Activated T-cell treated with anti-CD3 and anti-CD28 coated beads for 4 hours (primary cell): ENCODE data around the gene GFRA4.

Source experiments
- DNase-seq: peaks from one replicate; pipeline ENCODE4 v3.0.0-alpha.2; 2020

The GFRA4 gene, protein sequence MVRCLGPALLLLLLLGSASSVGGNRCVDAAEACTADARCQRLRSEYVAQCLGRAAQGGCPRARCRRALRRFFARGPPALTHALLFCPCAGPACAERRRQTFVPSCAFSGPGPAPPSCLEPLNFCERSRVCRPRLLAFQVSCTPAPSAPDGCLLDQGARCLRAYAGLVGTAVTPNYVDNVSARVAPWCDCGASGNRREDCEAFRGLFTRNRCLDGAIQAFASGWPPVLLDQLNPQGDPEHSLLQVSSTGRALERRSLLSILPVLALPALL

DNA sequence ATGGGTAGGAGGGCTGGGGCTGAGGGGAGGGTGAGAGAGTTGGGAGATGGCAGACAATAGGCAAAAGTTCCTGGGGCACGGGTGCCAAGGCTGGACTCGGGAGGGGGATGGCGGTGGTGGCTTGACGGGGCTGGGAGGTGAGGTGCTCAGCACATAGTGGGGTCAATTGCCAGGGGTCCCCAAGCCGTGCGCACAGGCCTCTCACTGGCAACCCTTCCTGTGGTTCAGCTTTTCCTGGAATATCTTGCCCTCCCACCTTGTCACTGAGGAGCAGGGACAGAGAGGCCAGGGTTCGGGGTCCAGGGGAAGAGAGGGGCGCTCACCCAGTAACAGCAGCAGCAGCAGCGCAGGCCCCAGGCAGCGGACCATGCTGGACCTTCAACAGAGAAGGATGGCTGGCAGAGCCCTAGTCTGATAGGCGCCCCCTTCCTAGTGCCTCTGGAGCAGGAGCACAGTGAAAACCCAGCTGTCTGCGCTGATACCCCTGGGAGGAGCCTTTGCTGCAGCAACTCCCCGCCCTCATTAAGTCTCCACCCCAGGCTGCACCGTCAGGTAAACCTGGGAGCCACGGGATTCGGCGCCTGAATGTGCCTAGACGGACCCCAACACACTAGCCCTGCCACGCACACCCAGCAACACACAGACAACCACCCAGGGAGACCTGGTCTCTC is at the start of gene GFRA4:
GFRA4 (minus strand) TSS at position 369 of the 671 bp plus-strand sequence; CDS start at position 369, 0 bp downstream.
- no peak for DNase-seq

DNA sequence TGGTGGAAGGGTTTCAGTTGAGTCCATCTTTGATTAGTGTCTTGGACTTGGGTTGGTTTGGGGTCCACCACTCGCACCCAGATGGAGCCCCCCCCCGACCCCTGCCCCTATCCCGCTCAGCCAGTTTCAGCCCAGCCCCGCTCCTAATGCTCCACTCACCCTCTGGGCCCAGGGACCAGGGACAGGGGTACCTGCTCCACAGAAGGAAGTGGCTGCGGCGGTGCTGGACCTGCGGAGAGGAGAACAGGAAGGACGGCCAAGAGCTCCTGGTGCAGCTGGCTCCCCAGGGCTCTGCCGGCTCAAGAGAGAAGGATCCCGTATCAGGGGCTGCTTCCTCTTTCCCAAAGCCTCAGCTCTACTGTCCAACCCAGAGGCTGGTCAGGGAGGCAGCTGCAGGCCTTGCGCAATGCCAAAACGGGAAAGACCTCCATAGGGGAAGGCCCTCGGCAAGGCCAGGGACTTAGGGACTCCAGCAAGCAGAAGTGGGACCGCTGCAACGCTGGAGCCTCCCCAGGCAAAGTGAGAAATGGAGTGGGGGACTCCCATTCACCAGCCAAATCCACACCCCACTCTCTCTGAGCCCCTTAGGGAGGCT is 49.2 kb upstream of the GFRA4 start, which contains the start of gene SIGLEC1:
SIGLEC1 (minus strand) TSS at position 322 of the 595 bp plus-strand sequence. CDS start 5,472 bp downstream, outside the sequence.
- no peak for DNase-seq

DNA sequence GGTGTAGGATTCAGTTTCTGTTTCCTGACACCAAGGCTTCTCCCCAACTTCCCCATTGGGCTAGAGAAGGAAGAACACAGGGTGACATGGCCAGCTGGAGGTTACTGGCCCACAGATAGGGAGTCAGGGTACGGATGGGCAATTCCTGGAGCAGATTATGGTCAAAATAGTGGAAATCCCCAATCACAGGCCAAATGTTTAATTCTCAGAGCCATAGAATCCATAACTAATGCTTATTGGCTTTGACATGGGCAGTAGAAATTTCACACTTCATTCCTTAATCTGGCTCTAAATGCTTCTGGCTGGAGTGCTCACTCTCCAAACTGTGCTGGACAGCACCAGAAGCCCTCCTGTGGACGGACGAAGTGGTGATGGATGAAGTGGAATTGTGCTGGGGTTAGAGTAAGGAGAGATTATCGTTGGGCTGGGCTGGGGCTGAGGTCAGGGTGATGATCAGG is 48.3 kb upstream of the GFRA4 start:
- DNase-seq, result no peak

DNA sequence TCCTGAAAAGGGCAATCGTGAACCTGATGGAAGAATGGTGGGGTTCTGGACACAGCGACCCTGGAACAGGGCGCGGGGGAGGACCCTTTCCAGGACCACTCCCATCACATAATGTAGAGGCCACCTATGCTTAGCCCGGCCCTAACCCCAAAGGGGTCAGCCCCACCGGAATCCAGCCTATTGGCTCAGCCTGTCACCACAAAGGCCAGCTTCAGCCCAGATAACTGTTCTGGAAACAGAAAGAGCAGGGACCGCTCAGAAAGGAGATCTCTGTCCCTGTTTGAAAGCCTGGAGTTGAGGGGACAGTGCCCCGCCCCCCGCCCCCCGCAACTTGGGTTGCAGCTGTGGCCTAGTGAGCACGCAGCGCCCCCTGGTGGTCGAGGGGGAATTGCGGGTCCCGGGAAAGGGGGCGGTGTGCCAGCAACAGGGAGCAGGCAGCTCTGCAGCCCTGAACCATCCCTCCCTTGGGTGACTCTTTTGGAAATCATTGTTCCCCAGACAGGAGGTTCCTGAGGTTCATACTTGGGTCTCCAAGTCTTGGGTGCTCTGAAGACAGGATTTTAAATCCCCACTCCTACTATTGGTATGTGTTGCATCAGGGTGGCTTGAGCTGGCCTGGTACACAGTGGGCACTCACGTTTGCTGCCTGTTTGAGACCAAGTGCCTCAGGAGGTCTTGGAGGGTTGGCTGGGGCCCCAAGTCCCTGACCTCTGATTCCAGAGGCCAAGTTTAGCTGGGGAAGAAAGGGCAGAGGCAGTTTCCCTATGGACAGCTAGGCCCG is 47.7 kb upstream of the GFRA4 start:
- DNase-seq, result peak; percentile 66

DNA sequence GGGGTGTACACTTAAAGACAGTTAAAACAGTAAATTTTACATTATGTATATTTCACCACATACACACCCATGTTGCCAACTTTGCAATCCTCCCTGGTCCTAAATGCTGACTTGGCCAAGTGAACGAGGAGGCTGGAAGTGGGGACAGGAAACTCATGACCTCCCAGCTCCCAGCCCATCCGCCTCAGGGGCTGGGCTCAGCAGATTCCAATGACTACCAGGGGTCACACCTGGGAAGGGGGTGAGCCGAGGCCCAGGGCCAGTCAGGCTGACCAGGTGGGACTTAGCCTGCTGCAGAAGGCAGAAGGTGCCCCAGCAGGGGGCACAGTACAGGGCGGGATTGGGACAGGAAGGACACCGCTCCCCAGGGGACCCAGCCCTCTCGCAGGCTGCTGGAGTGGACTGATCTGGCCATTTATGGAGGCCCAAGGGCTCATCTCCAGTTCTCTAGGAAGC is 46.8 kb upstream of the GFRA4 start:
- DNase-seq, result no peak

DNA sequence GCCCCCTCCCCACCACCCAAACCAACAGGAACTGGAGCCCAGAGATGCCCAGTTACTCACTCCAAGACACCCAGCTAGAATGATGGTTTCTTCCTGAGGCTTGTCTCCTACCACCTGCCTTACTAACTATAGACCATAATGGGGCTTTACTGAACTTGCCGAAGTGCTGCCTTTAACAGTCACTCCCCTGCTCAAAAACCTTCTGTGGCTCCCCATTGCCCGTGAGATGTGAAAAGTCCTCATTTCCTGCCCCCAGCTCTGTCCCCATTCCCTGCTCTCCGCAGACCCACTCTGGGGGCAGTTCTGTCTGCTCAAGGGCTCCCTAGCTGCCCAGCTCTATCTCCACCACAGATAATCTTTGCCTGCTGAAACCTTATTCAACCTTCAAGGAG is 44.3 kb upstream of the GFRA4 start:
- no peak for DNase-seq

DNA sequence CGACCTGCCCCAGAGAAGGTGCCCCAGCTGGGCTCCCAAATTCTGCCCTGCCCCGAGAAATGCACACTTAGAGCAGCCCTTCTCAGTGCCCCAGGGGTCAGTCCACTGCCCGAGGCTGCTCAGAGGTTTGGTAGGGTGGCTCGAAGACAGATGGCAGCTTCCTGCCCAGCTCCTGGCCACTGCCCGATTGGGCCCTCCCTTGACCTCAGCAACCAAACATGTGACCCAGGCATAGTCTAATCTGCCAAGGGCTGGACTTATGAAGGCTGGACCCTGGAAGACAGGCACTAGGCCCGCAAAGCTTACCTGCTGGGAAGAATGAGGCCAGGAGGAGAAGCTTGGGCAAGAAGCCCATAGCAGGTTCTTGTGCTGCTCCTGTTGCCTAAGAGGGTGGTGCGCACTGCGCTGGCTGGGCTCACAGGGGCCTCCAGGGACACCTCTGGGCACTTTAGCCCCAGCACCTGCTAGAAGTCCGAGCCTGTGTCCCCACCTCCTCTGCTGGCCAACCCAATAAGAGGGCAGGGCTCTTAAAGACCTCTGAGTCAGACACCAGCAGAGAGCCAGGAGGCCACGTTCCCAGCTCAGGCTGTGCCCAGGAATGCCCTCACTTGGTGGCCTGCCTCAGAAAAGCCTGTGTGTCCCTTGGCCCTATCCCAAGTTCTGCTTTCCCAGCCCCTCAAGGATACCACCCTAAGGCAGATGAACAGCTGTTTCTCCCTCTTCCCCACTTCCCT is 43.7 kb upstream of the GFRA4 start:
- no peak for DNase-seq

DNA sequence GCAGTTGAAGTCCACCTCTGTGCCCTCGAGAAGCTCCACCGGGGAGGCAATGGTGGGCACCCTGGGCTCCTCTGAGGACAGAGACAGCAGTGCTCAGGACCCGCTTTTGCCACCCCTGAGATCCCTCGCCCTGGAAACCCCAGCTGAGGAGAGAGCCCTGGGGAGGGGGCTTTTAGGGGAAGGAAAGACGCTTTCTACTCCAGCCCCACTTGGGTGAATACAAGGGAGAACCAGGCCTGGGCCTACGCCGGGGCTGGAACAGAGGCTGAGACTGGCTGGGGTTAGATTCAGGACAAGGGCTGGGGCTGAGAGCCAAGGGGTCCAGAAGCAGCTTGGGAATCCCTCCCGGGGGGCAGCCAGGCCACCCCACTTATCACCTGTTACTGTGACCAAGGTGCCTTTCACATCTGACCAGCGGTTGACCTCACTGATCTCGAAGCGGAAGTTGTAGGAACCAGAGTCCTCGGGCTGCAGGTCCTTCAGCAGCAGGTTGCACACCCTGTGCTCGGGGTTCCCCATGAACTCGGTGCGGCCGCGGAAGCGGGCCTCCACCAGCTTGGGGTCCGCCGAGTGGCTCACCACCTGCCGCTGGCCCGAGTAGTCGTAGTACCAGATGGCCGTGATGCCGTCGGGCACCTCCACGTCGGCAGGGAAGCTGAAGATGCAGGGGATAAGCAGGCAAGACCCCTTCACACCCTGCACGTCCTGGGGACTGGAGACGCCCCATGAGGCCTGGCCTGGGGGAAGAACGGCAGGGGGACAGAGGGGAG is 43.0 kb upstream of the GFRA4 start:
- no peak for DNase-seq

DNA sequence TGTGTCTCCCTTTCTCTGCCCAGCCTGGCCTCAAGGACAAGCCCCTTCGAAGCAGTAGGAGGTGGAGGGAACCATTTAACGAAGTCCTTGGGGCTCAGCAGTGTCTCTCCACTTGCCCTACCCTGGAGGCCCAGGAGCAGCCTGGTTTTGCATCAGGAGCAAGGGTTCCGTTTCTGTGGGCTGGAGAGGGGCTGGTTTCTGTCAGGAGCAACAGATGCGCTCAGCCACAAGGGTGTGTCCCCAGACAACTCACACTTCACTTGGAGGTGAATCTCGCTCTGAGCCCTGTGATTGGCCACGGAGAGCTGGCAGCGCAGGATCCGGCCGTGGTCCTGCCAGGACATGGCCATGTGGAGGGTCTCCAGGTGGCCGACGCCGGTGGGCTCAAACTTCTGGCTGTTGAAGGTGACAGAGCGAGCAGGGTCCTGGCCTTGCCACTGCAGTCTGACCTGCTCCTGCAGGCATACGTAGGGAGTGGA is 42.3 kb upstream of the GFRA4 start:
- no peak for DNase-seq

DNA sequence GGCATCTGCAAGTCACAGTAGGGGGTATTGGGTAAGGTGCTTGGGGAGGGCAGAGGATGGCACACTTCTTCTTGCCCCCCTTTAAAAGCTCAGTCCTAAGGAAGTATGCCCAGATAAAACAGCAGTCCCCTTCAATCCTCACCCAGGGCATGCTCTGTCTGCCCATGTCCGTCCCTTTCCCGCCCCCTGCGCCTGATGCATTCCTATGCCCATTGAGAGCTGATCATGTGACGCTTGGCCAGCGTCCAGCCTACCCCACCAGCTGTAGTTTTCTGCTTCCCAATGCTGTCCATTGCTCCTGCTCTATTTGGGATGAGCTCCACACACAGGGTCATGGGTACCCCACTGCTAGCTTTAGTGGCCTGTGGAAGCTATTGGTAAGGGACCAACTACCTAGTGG is 40.9 kb upstream of the GFRA4 start:
- no peak for DNase-seq

DNA sequence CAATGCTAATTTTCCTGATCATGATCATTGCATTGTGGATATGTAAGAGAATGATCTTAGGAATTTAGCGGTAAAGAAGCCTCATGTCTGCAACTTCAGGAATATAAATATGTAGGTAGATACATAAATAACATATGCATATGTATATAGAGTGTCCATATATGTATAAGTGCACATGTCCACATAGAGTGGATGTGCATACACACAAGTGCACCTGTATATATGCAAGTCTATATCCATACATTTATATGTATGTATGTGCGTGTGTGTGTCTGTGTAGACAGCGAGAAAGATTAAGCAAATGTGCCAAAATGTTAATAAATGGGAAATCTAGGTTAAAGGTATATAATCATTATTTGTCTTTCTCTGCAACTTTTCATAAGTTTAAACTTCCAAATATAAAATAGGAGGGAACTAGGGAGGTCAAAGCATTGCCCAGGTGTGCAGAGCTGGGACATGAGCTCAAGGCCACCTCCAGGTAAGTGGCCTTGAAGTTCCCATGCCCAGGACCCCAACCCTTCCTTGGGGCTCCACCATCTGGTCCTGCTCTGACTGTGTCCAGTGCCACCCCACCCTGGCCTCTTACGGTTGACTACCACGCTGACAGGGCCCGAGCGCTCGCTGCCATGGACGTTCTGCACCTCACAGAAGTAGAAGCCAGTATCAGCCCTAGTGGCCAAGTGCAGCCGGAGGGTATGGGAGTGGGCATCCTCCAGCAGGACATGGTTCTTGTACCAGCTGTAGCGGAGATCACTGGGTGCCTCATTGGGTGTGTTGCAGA is 39.6 kb upstream of the GFRA4 start:
- no peak for DNase-seq

DNA sequence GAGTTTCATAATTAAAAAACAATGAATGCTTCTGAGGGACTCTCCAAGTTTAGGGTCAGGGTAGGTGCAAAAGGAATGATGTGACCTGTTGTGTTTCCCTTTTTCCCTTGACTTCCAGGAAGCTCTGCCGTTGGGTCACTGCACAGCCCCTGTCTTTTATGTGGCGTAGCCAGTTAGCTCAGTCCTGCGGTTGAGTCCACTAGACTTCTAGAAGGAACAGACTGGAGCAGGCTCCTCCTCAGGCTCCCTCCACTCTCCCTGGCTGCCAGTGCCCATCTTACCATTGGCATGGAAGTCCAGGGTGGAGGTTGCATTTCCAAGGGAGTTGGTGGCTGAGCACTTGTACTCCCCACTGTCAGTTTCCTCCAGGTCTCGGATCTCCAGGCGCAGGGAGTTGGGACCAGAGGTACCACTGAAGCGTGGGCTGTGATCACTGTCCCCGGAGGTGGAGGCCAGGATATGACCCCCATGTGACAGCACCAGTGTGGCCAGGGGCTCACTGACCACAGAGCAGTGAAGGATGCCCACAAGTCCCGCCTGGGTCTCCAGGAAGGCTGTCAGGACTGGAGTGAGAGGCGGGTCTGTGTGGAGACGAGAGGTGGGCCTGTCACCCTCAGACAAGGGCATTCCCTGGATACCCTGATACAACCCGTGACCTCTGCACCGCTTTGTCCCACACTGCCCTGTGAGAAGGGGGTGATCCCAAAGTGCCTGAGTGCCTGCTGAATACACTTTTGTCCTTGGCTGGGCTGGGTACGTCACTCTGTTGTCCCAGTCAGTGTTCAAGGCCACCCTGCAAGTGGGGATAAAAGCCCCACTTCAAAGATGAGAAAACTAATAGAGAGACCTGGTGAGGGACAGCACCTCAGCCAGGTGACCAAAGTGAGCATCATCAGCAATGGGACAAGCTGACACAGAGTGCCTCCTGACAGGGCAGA is 38.1 kb upstream of the GFRA4 start:
- DNase-seq, result no peak

DNA sequence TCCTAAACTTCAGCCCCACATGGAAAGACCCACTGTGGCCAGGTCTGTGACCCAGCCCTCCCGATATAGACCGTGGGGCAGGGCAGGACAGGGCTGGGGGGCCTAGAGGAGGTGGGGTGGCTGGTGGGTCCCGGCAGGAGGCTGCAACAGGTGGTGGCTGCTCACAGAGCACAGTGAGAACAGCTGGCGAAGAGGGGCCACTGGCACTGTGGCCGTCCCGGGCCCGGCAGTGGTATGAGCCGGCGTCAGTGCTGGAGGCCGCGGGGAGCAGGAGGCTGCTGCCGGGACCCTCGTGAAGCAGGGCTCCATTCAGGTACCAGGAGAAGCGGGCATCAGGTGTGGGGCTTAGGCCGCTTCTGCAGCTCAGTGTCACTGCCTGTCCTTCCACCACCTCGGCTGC is 35.8 kb upstream of the GFRA4 start:
- no peak for DNase-seq

DNA sequence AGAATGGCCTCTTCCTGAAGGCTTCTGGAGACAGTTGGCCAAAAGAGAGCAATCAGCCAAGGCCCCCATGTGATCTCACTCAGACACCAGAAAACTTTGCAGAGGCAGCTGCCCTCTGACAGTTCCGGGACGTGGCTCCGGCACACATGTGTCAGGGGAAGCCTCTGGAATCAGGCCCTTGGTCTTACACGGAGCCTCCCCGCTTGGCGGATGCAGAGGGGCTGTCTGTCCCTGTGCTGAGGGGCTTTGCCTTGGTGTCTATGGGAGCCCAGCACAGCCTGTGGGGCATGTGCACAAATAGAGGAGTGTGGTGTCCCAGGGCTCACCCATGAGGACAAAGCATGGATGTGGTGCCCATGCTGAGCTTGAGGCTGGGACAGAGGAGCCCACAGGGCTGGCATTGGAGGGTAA is 35.4 kb upstream of the GFRA4 start:
- DNase-seq, result no peak

DNA sequence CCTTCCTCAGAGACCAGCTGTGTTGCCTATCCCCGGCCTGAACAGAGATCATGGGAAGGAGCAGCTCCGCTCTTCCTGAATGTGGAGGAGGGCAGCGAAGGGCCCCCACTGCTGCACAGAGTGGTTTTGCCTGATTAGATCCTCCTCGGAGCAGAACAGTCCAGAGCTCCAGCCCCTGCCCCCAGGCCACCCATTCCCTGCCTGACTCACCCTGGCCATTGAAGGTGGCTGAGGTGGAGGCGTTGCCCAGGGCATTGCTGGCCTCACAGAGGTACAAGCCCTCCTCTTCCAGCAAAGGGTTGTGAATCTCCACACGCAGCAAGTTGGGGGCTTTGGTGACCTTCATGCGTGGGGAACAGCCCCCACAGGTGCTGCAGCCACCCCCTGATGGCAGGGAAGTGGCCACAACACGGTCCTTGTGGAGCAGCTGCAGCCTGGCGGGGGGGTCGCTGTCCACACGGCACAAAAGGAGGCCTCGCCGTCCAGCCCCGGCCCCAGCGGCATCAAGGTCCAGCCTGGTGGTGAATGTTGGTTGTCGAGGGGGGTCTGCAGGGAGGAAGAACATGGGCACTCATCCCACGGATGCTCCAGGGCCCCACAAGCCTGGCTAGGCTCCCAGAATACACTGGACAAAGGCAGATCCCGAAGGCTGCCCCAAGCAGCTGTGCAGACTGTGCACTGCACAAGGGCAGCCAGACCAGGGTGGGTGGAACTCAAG is 34.5 kb upstream of the GFRA4 start:
- no peak for DNase-seq

DNA sequence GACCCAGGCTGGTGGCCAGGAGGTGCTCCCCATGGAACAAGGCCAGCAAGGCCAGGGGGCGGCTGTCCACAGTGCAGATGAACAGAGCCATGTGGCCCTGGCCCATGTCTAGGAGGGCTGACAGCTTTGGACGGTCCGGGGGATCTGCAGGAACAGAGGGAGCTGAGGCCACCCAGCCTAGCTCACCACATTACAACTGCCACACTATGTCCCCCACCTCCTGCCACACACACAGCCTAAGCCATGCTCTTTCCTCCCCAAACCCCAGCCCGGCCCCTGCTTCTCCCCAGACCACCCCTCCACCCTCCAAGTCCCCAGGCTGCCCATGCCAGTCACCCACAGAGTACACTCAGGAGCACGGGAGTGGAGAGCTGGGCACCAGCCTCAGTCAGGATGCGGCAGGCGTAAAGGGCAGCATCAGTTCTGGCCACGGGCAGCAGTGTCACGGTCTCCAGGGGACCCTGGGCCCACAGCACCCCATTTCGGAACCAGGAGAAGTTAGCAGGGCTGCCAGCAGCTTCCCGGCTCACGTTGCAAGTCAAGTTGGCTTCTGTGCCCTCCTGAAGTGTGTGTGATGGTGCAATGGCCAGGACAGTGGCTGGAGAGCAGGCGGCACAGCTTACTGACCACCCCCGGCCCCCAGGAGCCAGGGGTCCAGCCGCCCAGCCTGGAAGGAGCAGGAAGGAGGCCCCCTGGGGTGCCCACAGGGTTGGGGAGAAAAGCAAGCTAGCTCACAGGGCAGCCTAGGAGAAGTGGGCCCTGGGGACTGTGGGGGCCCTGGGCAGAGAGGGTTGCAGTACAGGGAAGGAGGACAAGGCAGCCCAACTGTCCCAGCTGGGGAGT is 33.8 kb upstream of the GFRA4 start:
- no peak for DNase-seq

DNA sequence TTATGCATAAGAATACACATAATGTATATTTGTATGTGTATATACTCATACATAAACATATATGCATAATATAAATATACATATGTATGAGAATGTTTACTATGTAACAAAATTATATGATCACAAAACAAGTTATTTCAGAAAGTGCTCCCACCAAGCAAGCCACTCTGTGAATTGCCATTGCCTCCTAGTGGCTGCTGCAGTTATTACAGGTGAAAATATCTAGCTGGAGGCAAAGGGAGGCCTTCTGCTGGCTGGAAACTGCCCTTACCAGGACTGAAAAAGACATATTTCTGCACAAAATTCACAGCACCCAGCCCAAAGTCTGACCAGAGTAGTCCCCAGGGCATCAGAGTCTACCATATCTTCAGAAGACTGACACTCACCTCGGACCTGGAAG is 33.0 kb upstream of the GFRA4 start:
- no peak for DNase-seq

DNA sequence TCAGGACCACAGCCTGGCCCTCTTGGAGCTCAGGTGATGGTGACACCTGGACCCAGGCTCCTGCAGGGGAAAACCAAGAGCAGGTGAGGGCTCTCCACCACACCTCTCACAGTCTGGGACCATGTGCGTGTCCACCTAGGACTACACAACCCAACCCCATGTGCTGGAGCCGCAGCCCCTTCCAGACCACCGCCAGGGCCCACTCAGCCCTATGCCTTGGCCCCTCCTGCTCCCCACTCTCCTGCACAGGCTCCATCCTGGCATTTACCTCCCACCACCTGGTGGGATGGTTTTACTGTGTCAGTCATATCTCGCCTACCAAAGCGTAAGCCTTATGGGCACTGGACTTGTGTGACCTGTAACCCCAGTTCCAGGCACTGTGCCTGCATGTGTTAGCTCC is 31.7 kb upstream of the GFRA4 start:
- no peak for DNase-seq
